Stimulated activated naive B cell treated with anti-CD40 and anti-IgM and Interleukin-4, amounts not matched to agents 10 μg/mL and 1 μg/mL and 100 μg/mL, for 72 hours (primary cell): ENCODE results near the gene FOXO3.

ENCODE experiments used
- ATAC-seq, 2 donors: fragments of 150-1000 bp; cut with Tn5 transposase; replicated peaks; 2 replicates each; pipeline ENCODE4 v1.10.0; 2021; ENCODE audit warnings: moderate library complexity in 1 of 2
- DNase-seq: peaks from one replicate; pipeline ENCODE4 v3.0.0; 2021
- H3K27ac Mint-ChIP-seq: one replicate; pipeline ENCODE4 v1.8.0; 2022; ENCODE audit warnings: mild to moderate bottlenecking, mixed read lengths
- H3K27me3 Mint-ChIP-seq, 2 donors: one replicate each; pipeline ENCODE4 v1.8.0; 2022; ENCODE audit warnings: mixed read lengths in 2 of 2
- H3K36me3 Mint-ChIP-seq, 2 donors: one replicate each; pipeline ENCODE4 v1.8.0; 2022; ENCODE audit warnings: mixed read lengths in 2 of 2, mild to moderate bottlenecking in 1 of 2
- H3K4me1 Mint-ChIP-seq, 2 donors: one replicate each; pipeline ENCODE4 v1.8.0; 2022; ENCODE audit warnings: mixed read lengths in 2 of 2, mild to moderate bottlenecking in 1 of 2
- H3K4me3 Mint-ChIP-seq, 2 donors: one replicate each; pipeline ENCODE4 v1.8.0; 2022; ENCODE audit warnings: mild to moderate bottlenecking in 2 of 2, mixed read lengths in 2 of 2, moderate library complexity in 1 of 2
- H3K9me3 Mint-ChIP-seq, 2 donors: one replicate each; pipeline ENCODE4 v1.8.0; 2022; ENCODE audit warnings: mixed read lengths in 2 of 2, mild to moderate bottlenecking in 1 of 2

Gene FOXO3

GRCh38 chr6:108684771-108685329 is 124.1 kb downstream of the FOXO3 start:
- DNase-seq (no peak), ATAC-seq (no peak)
- Mint-ChIP-seq H3K27ac (no peak overlapping the region), H3K4me3 (no peak overlapping the region), H3K4me1 (peaks cover 0 to 2% of the 10 kb centered on the region in 2 donors), H3K36me3 (peaks cover 9 to 28% of the 10 kb centered on the region in 2 donors), H3K27me3 (no peaks in the 10 kb centered on the region), H3K9me3 (no peaks in the 10 kb centered on the region)

- H3K36me3 Mint-ChIP-seq, result peaks cover 9 to 20% of the 10 kb centered on the region in 2 donors
- DNase-seq, result no peak
- H3K27ac Mint-ChIP-seq, result peak overlapping the region; percentile 69
- no peak for ATAC-seq
- H3K9me3 Mint-ChIP-seq, result no peaks in the 10 kb centered on the region
- H3K4me1 Mint-ChIP-seq, result peaks cover 6% of the 10 kb centered on the region in 2 donors
- no peaks in the 10 kb centered on the region for H3K27me3 Mint-ChIP-seq
- H3K4me3 Mint-ChIP-seq, result no peak overlapping the region
These were observed 125.3 kb downstream of the FOXO3 start for GRCh38 chr6:108685970-108686369.

DNA sequence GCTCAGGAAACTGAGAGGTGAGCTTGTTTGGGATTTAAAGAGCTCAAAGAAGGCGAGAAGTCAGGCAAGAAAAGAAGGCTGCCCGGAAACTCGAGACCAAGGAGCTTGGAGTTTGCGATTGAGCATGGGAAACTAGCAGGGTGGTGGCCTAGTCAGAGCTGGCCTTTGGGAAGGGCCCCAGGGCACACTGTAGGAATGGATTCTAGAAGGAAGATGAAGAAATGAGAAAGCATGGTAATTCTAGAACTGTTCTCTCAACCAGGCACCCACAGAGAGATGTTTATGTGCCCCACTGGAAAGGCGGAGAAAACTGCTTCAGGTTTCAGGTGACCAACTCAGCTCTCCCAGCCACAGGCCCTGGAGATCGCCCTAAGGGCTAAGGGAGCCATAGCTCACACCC is 126.2 kb downstream of the FOXO3 start:
- no peaks in the 10 kb centered on the region for H3K9me3 Mint-ChIP-seq
- H3K36me3 Mint-ChIP-seq, result peaks cover 9 to 20% of the 10 kb centered on the region in 2 donors
- no peak for DNase-seq
- ATAC-seq, result no peak
- H3K27ac Mint-ChIP-seq, result peak overlapping the region; percentile 48
- H3K27me3 Mint-ChIP-seq, result no peaks in the 10 kb centered on the region
- H3K4me3 Mint-ChIP-seq, result no peak overlapping the region
- peaks cover 7 to 9% of the 10 kb centered on the region in 2 donors for H3K4me1 Mint-ChIP-seq

GRCh38 chr6:108687921-108688320 is 127.2 kb downstream of the FOXO3 start:
- no peak for ATAC-seq
- no peak for DNase-seq
- no peak overlapping the region for H3K27ac Mint-ChIP-seq
- H3K9me3 Mint-ChIP-seq, result no peaks in the 10 kb centered on the region
- H3K4me3 Mint-ChIP-seq, result no peak overlapping the region
- H3K36me3 Mint-ChIP-seq, result peaks cover 9 to 20% of the 10 kb centered on the region in 2 donors
- H3K4me1 Mint-ChIP-seq, result peaks cover 7 to 9% of the 10 kb centered on the region in 2 donors
- no peaks in the 10 kb centered on the region for H3K27me3 Mint-ChIP-seq

GRCh38 chr6:108689272-108690161 is 128.8 kb downstream of the FOXO3 start:
- Mint-ChIP-seq H3K36me3 (peaks cover 9 to 19% of the 10 kb centered on the region in 2 donors), H3K4me3 (no peak overlapping the region), H3K27ac (no peak overlapping the region), H3K27me3 (no peaks in the 10 kb centered on the region), H3K4me1 (peaks cover 7 to 9% of the 10 kb centered on the region in 2 donors), H3K9me3 (no peaks in the 10 kb centered on the region)
- DNase-seq (no peak), ATAC-seq (no peak)

GRCh38 chr6:108690326-108691049 is 129.8 kb downstream of the FOXO3 start:
- DNase-seq, result no peak
- ATAC-seq, result no peak
- H3K4me1 Mint-ChIP-seq, result peaks cover 9% of the 10 kb centered on the region in 2 donors
- H3K36me3 Mint-ChIP-seq, result peaks cover 9 to 14% of the 10 kb centered on the region in 2 donors
- no peaks in the 10 kb centered on the region for H3K9me3 Mint-ChIP-seq
- no peak overlapping the region for H3K4me3 Mint-ChIP-seq
- H3K27me3 Mint-ChIP-seq, result no peaks in the 10 kb centered on the region
- H3K27ac Mint-ChIP-seq, result no peak overlapping the region

GRCh38 chr6:108693430-108694154 is 132.9 kb downstream of the FOXO3 start:
- Mint-ChIP-seq H3K27me3 (no peaks in the 10 kb centered on the region), H3K4me1 (peaks cover 9% of the 10 kb centered on the region in 2 donors), H3K4me3 (no peak overlapping the region), H3K9me3 (no peaks in the 10 kb centered on the region), H3K27ac (peak overlapping the region; percentile 42), H3K36me3 (peaks cover 0 to 3% of the 10 kb centered on the region in 2 donors)
- ATAC-seq, result no peak
- DNase-seq, result no peak

DNA sequence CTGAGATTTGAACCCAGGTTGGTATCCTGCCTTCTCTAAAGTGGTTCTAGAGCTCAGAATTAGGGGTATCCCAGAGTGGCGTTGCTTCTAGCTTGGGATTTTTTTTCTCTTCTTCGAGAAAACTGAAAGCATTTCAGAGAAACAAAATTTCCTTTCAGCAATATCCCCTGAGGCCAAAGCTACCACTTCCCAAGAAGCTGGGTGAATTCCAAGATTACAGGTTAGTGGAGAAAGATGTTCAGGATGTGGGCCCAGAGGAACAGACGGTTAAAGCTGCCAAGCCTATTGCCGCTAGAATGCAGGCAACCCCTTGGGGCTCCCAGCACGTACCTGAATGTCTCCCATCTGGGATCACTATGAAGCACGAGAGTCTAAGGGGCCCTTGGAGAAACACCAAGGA is 134.1 kb downstream of the FOXO3 start:
- H3K27me3 Mint-ChIP-seq, result no peaks in the 10 kb centered on the region
- H3K27ac Mint-ChIP-seq, result no peak overlapping the region
- peaks cover 7 to 9% of the 10 kb centered on the region in 2 donors for H3K4me1 Mint-ChIP-seq
- H3K36me3 Mint-ChIP-seq, result no peaks in the 10 kb centered on the region
- ATAC-seq (no peak), DNase-seq (no peak)
- H3K4me3 Mint-ChIP-seq, result no peak overlapping the region
- no peaks in the 10 kb centered on the region for H3K9me3 Mint-ChIP-seq

GRCh38 chr6:108697561-108698161 is 136.9 kb downstream of the FOXO3 start:
- Mint-ChIP-seq H3K4me1 (peaks cover 0 to 2% of the 10 kb centered on the region in 2 donors), H3K36me3 (peaks cover 4 to 7% of the 10 kb centered on the region in 2 donors), H3K27me3 (no peaks in the 10 kb centered on the region), H3K27ac (no peak overlapping the region), H3K9me3 (peaks cover 11 to 14% of the 10 kb centered on the region in 2 donors), H3K4me3 (no peak overlapping the region)
- DNase-seq, result no peak
- ATAC-seq, result no peak

DNA sequence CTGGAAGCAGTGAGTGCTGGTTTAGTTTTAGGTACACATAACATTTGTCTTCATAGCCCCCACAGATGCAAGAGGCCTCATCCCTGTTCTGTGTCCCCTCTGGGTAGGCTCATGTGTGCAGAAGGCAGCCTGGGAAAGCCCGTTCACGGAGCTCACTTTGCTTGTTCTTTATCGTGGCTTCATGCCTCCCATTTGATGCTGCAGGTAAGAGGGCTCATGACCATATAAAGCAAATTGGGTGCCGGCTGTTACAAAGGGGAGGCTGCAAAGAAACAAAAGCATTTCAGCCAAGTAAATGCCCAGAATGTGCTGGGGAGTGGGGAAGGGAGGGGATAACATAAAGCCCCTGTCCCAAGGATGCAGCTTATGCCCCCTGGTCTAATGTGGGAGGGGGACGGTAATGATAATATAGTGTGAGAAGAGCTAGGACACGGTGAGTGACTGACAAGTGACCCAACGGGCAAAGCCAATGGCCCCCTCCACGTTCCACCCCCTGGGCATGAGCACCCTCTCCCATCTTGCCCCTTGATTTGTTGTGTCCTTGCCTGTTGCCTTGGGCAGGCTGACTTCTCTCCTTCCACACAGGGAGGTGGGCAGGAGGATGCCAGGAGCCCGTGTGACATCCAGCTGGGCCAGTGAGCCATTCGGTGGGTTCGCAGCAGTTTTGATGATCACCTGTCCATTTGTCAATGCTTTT is 138.0 kb downstream of the FOXO3 start:
- ATAC-seq, result no peak
- Mint-ChIP-seq H3K27me3 (no peaks in the 10 kb centered on the region), H3K9me3 (peaks cover 13 to 18% of the 10 kb centered on the region in 2 donors), H3K27ac (no peak overlapping the region), H3K4me3 (no peak overlapping the region), H3K4me1 (peaks cover 0 to 2% of the 10 kb centered on the region in 2 donors), H3K36me3 (peaks cover 4 to 7% of the 10 kb centered on the region in 2 donors)
- DNase-seq, result no peak

- Mint-ChIP-seq H3K9me3 (peaks cover 13 to 18% of the 10 kb centered on the region in 2 donors), H3K36me3 (peaks cover 4 to 7% of the 10 kb centered on the region in 2 donors), H3K27me3 (no peaks in the 10 kb centered on the region), H3K4me3 (no peak overlapping the region), H3K4me1 (peaks cover 0 to 2% of the 10 kb centered on the region in 2 donors), H3K27ac (no peak overlapping the region)
- no peak for ATAC-seq
- no peak for DNase-seq
These were observed 138.7 kb downstream of the FOXO3 start for GRCh38 chr6:108699290-108700041.

- no peak overlapping the region for H3K4me3 Mint-ChIP-seq
- no peak overlapping the region for H3K27ac Mint-ChIP-seq
- peaks cover 4 to 7% of the 10 kb centered on the region in 2 donors for H3K36me3 Mint-ChIP-seq
- no peaks in the 10 kb centered on the region for H3K27me3 Mint-ChIP-seq
- DNase-seq, result no peak
- no peak for ATAC-seq
- no peaks in the 10 kb centered on the region for H3K4me1 Mint-ChIP-seq
- H3K9me3 Mint-ChIP-seq, result peaks cover 13 to 21% of the 10 kb centered on the region in 2 donors
These were observed 141.6 kb downstream of the FOXO3 start for GRCh38 chr6:108702106-108702851.
